A549 (cell line): ENCODE data around the gene IGF1R. TPM values are rescaled to one million over a fixed set of nuclear protein-coding genes. Genes with fewer than 3 reads are reported as not detected.

ENCODE experiments used
- ATAC-seq, 2 experiments: fragments of 200-7000 bp in 1 of 2; fragments of >200 bp in 1 of 2; cut with Nextera tagmentation in 1 of 2; cut with Tn5 transposase in 1 of 2; 3 replicates each; pipeline versions ENCODE4 v1.8.0 to v1.9.1; 2018 to 2020; ENCODE audit warnings: mild to moderate bottlenecking in 1 of 2, moderate library complexity in 1 of 2
- CTCF ChIA-PET: fragments of 300-600 bp; sonication (Branson Sonifier 250); formaldehyde crosslinking; extraction: SDS; loops from one replicate; lab custom pipeline; 2021; ENCODE audit warnings: antibody characterized with exemption, inconsistent platforms; lab: Yijun Ruan, JAX
- POLR2A ChIA-PET: fragments of 350-600 bp; formaldehyde crosslinking; extraction: SDS; loops from one replicate; lab custom pipeline; 2021; ENCODE audit warnings: antibody characterized with exemption, inconsistent platforms; lab: Yijun Ruan, JAX
- DNase-seq, 2 experiments: peaks; one replicate each; pipeline versions ENCODE4 v3.0.0 to v3.0.0-alpha.2; 2011 to 2016; ENCODE audit warnings: low read depth in 1 of 2, low spot score in 1 of 2
- FAIRE-seq: peaks from 2 replicates; lab custom pipeline; 2011; peaks lifted over from hg19 to GRCh38; lab: Jason Lieb, UNC
- H3K27ac ChIP-seq, 2 experiments: fragments of >200 bp; sonication (Bioruptor Twin); formaldehyde crosslinking; 3 replicates each; pipeline ENCODE4 v1.5.1; 2016 to 2017
- H3K4me1 ChIP-seq: fragments of >200 bp; sonication (Bioruptor Twin); formaldehyde crosslinking; 3 replicates; pipeline ENCODE4 v1.6.1; 2016
- H3K4me2 ChIP-seq: fragments of >200 bp; sonication (Bioruptor Twin); formaldehyde crosslinking; 3 replicates; pipeline ENCODE4 v1.6.1; 2016
- H3K4me3 ChIP-seq: fragments of >200 bp; sonication (Bioruptor Twin); formaldehyde crosslinking; 3 replicates; pipeline ENCODE4 v1.5.1; 2016
- H3K9me3 ChIP-seq: fragments of >200 bp; sonication (Bioruptor Twin); formaldehyde crosslinking; 3 replicates; pipeline ENCODE4 v1.6.1; 2016
- BHLHE40 ChIP-seq: IDR thresholded peaks from 2 replicates; pipeline ENCODE4 v1.6.1; 2012; ENCODE audit warnings: low read depth, low read length, inconsistent platforms
- CBX2 ChIP-seq: fragments of 200-600 bp; sonication (generic); IDR thresholded peaks from 2 replicates; pipeline ENCODE4 v1.6.1; 2016; ENCODE audit warnings: low read depth, mild to moderate bottlenecking, borderline replicate concordance
- CEBPB ChIP-seq, 2 experiments: fragments of >200 bp in 1 of 2; sonication (Bioruptor Twin) in 1 of 2; formaldehyde crosslinking in 1 of 2; IDR thresholded peaks; 2 replicates each; pipeline ENCODE4 v1.6.1; 2012 to 2016
- CHD2 ChIP-seq: fragments of 150-350 bp; IDR thresholded peaks from 2 replicates; pipeline ENCODE4 v1.6.1; 2014; ENCODE audit warnings: low read length; ENCODE audit not compliant: partially characterized antibody
- ELK1 ChIP-seq: fragments of 150-350 bp; IDR thresholded peaks from 2 replicates; pipeline ENCODE4 v1.6.1; 2014; ENCODE audit warnings: low read depth, mild to moderate bottlenecking, low read length
- ESRRA ChIP-seq: fragments of 150-350 bp; IDR thresholded peaks from 2 replicates; pipeline ENCODE4 v1.6.1; 2014; ENCODE audit warnings: mild to moderate bottlenecking, low read length, borderline replicate concordance
- FOSB ChIP-seq: fragments of 250-450 bp; sonication (Bioruptor Pico); IDR thresholded peaks from 2 replicates; pipeline ENCODE4 v1.5.0; 2020; ENCODE audit warnings: mild to moderate bottlenecking, moderate library complexity
- FOSL2 ChIP-seq, 2 experiments: fragments of 450-650 bp in 1 of 2; fragments of >200 bp in 1 of 2; sonication (Bioruptor Twin) in 1 of 2; formaldehyde crosslinking; IDR thresholded peaks; 2 replicates each; pipeline versions ENCODE4 v1.5.0 to v1.6.1; 2016 to 2020; ENCODE audit warnings: mild to moderate bottlenecking in 1 of 2, moderate library complexity in 1 of 2
- FOXS1 ChIP-seq: fragments of 250-450 bp; sonication (Bioruptor Pico); IDR thresholded peaks from 2 replicates; pipeline ENCODE4 v1.5.0; 2020; ENCODE audit warnings: mild to moderate bottlenecking, moderate library complexity
- GATA3 ChIP-seq: IDR thresholded peaks from 2 replicates; pipeline ENCODE4 v1.6.1; 2012; ENCODE audit warnings: borderline replicate concordance
- HDAC2 ChIP-seq: fragments of 200-600 bp; sonication (generic); IDR thresholded peaks from 2 replicates; pipeline ENCODE4 v1.6.1; 2016
- HES2 ChIP-seq: fragments of >200 bp; sonication (Bioruptor Twin); formaldehyde crosslinking; IDR thresholded peaks from 2 replicates; pipeline ENCODE4 v1.6.1; 2016
- HEYL ChIP-seq: fragments of 250-450 bp; sonication (Bioruptor Pico); IDR thresholded peaks from 2 replicates; pipeline ENCODE4 v1.8.0; 2021; ENCODE audit warnings: mild to moderate bottlenecking, moderate library complexity
- JUN ChIP-seq, 2 experiments: fragments of >200 bp; sonication (Bioruptor Twin); formaldehyde crosslinking; IDR thresholded peaks; 2 replicates in 1 of 2; 3 replicates in 1 of 2; pipeline ENCODE4 v1.6.1; 2016 to 2017
- MAZ ChIP-seq: fragments of 150-350 bp; IDR thresholded peaks from 2 replicates; pipeline ENCODE4 v1.6.1; 2014; ENCODE audit warnings: antibody characterized with exemption, low read depth, low read length, borderline replicate concordance
- MYC ChIP-seq: IDR thresholded peaks from 2 replicates; pipeline ENCODE4 v1.6.1; 2012; ENCODE audit warnings: mild to moderate bottlenecking, inconsistent platforms, low read length, improper control_type of control experiment, borderline replicate concordance
- NFE2L2 ChIP-seq: fragments of 150-350 bp; conservative IDR thresholded peaks from 2 replicates; pipeline ENCODE4 v1.6.1; 2014; ENCODE audit warnings: low read length
- PHF8 ChIP-seq: fragments of 200-600 bp; sonication (generic); IDR thresholded peaks from 2 replicates; pipeline ENCODE4 v1.6.1; 2016; ENCODE audit warnings: low read depth, mild to moderate bottlenecking, antibody characterized with exemption, moderate library complexity, borderline replicate concordance
- POLR2A ChIP-seq: IDR thresholded peaks from 2 replicates; pipeline ENCODE4 v1.6.1; 2012; ENCODE audit warnings: mild to moderate bottlenecking, low read length
- RAD21 ChIP-seq, 2 experiments: fragments of >200 bp in 1 of 2; sonication (Bioruptor Twin) in 1 of 2; formaldehyde crosslinking in 1 of 2; IDR thresholded peaks in 1 of 2; conservative IDR thresholded peaks in 1 of 2; 2 replicates in 1 of 2; 3 replicates in 1 of 2; pipeline ENCODE4 v1.6.1; 2012 to 2018; ENCODE audit warnings: inconsistent platforms in 1 of 2
- RARB ChIP-seq: fragments of 250-450 bp; sonication (Bioruptor Pico); IDR thresholded peaks from 2 replicates; pipeline ENCODE4 v1.8.0; 2021; ENCODE audit warnings: mild to moderate bottlenecking, moderate library complexity
- REST ChIP-seq: fragments of 200-600 bp; sonication (generic); IDR thresholded peaks from 2 replicates; pipeline ENCODE4 v1.6.1; 2016; ENCODE audit warnings: antibody characterized with exemption, mild to moderate bottlenecking, moderate library complexity
- RNF2 ChIP-seq: fragments of 200-600 bp; sonication (generic); IDR thresholded peaks from 2 replicates; pipeline ENCODE4 v1.6.1; 2016; ENCODE audit warnings: low read depth, mild to moderate bottlenecking, antibody characterized with exemption, moderate library complexity, borderline replicate concordance
- SMC3 ChIP-seq: fragments of >200 bp; sonication (Bioruptor Twin); formaldehyde crosslinking; IDR thresholded peaks from 3 replicates; pipeline ENCODE4 v1.6.1; 2018; ENCODE audit warnings: inconsistent platforms
- SREBF2 ChIP-seq: fragments of 450-650 bp; IDR thresholded peaks from 2 replicates; pipeline ENCODE4 v1.6.1; 2014; ENCODE audit warnings: mild to moderate bottlenecking, moderate library complexity
- TP53 ChIP-seq: fragments of 250-450 bp; sonication (Bioruptor Pico); IDR thresholded peaks from 2 replicates; pipeline ENCODE4 v1.5.0; 2021; ENCODE audit warnings: mild to moderate bottlenecking, moderate library complexity
- ZC3H11A ChIP-seq: fragments of 450-650 bp; IDR thresholded peaks from 2 replicates; pipeline ENCODE4 v1.6.1; 2014; ENCODE audit warnings: antibody characterized with exemption, mild to moderate bottlenecking
- ZFP36 ChIP-seq: fragments of 450-650 bp; IDR thresholded peaks from 2 replicates; pipeline ENCODE4 v1.6.1; 2014; ENCODE audit warnings: borderline replicate concordance; ENCODE audit not compliant: partially characterized antibody
- WGBS: methylation state at CpG from one replicate; pipeline ENCODE4 v1.1.6; 2017; ENCODE audit errors: missing lambda C conversion rate; 5-methylcytosine and 5-hydroxymethylcytosine counted together
- polyA plus RNA-seq, 4 experiments: library from polyadenylated mRNA; depleted of rRNA in 3 of 4; stranded (reverse); fragments of >200 nt; fragmentation: RNase III in 1 of 4; extraction: RNeasy Plus Mini Kit Qiagen cat#74134 plus additional on column Dnase treatment in 1 of 4; gene quantifications; 2 replicates in 3 of 4; 3 replicates in 1 of 4; pipeline ENCODE4 v1.2.3, GENCODE V29; 2011 to 2017

Gene IGF1R
- polyA plus RNA-seq, 2 of the 4 experiments (the other 2 are of a cell fraction), result 42.6 to 69.5 TPM

GRCh38 chr15:98948456-98948855 is 300.1 kb downstream of the IGF1R start:
- no peak overlapping the region for H3K4me2 ChIP-seq
- DNase-seq (no peak), FAIRE-seq (no peak), ATAC-seq (no peak)
- H3K9me3 ChIP-seq, result no peaks in the 10 kb centered on the region
- ChIA-PET POLR2A (interaction anchor here (0.7 kb wide), 1 partner anchor 58 kb away, joined by 5 read pairs; no protein-coding TSS in a partner anchor), CTCF (interaction anchor here (0.6 to 1.8 kb wide), 7 partner anchors 13 to 132 kb away, joined by 3 to 5 read pairs (median 3); no protein-coding TSS in a partner anchor)
- 81% methylated on average over 13 of the region's 13 CpGs for WGBS
- no peak overlapping the region; a peak in 1 of 6 replicates for H3K27ac ChIP-seq
- no peak overlapping the region for H3K4me3 ChIP-seq
- H3K4me1 ChIP-seq, result peaks cover 9% of the 10 kb centered on the region
- TF ChIP-seq PHF8 (no peak), JUN (IDR thresholded peaks at IDR 0.05) (no peak), MYC (no peak), NFE2L2 (no peak), ESRRA (no peak), BHLHE40 (no peak), HEYL (CRISPR knock-in tag) (no peak), RAD21 (conservative IDR thresholded peaks at IDR 0.05 in 1 of 2, IDR thresholded peaks at IDR 0.05 in 1 of 2) (no peak), GATA3 (no peak), RNF2 (no peak), SMC3 (no peak), ELK1 (no peak)

- H3K27ac ChIP-seq, result no peak overlapping the region
- DNase-seq (no peak), FAIRE-seq (no peak), ATAC-seq (no peak)
- H3K4me2 ChIP-seq, result no peak overlapping the region
- POLR2A ChIA-PET, result interaction anchor here (0.7 kb wide), 1 partner anchor 57 kb away, joined by 5 read pairs; no protein-coding TSS in a partner anchor
- H3K4me1 ChIP-seq, result peaks cover 4% of the 10 kb centered on the region; the same call in 2 of the 3 replicates
- no peak overlapping the region for H3K4me3 ChIP-seq
- no peak for TF ChIP-seq POLR2A
- TF ChIP-seq RARB, result no peak
- TF ChIP-seq HES2, result no peak
- TF ChIP-seq FOXS1 (CRISPR knock-in tag), result no peak
- no peak for TF ChIP-seq MAZ
- TF ChIP-seq SREBF2, result no peak
- TF ChIP-seq TP53, result no peak
- no peak for TF ChIP-seq SMC3
- no peak for TF ChIP-seq ZFP36
- TF ChIP-seq JUN (IDR thresholded peaks at IDR 0.05), result no peak
- no peak for TF ChIP-seq REST
- no peak for TF ChIP-seq CBX2
- TF ChIP-seq FOSB (CRISPR knock-in tag), result no peak
- no peak for TF ChIP-seq CEBPB (IDR thresholded peaks at IDR 0.05)
- TF ChIP-seq ZC3H11A, result no peak
- TF ChIP-seq FOSL2 (IDR thresholded peaks at IDR 0.05), result no peak
- TF ChIP-seq FOSL2 (CRISPR knock-in tag; IDR thresholded peaks at IDR 0.05), result no peak
- TF ChIP-seq CHD2, result no peak
- no peak for TF ChIP-seq HDAC2
- no peak for TF ChIP-seq GATA3
- H3K9me3 ChIP-seq, result no peaks in the 10 kb centered on the region
- 90% methylated on average over 11 of the region's 11 CpGs for WGBS
- CTCF ChIA-PET, result interaction anchor here (0.6 to 1.6 kb wide), 7 partner anchors 13 to 132 kb away, joined by 3 to 4 read pairs (median 3); no protein-coding TSS in a partner anchor
Observed at GRCh38 chr15:98948941-98949340, 300.6 kb downstream of the IGF1R start.
